Prostate gland (tissue), 2 donors: Measurements from ENCODE around the gene ZNF341. TPM values are rescaled to one million over a fixed set of nuclear protein-coding genes. Genes with fewer than 3 reads are reported as not detected.

Experiments used
- DNase-seq: peaks from one replicate; pipeline ENCODE4 v3.0.0-alpha.2; 2019; ENCODE audit warnings: low spot score
- H3K27ac ChIP-seq, 2 donors: fragments of 200-600 bp; sonication (generic); 2 replicates each; pipeline ENCODE4 v1.5.1; 2017 to 2019
- H3K27me3 ChIP-seq: fragments of 200-600 bp; sonication (generic); replicated peaks from 2 replicates; pipeline ENCODE4 v1.5.1; 2019; ENCODE audit not compliant: insufficient read depth
- H3K36me3 ChIP-seq, 2 donors: fragments of 200-600 bp; sonication (generic); 1 replicate in 1 of 2; 2 replicates in 1 of 2; pipeline versions ENCODE4 v1.5.1 to v1.8.1; 2017 to 2019
- H3K4me1 ChIP-seq: fragments of 200-600 bp; sonication (generic); replicated peaks from 2 replicates; pipeline ENCODE4 v1.5.1; 2019
- H3K4me3 ChIP-seq, 2 donors: fragments of 200-600 bp; sonication (generic); 2 replicates each; pipeline ENCODE4 v1.5.1; 2017 to 2019
- H3K9me3 ChIP-seq: fragments of 200-600 bp; sonication (generic); 2 replicates; pipeline ENCODE4 v1.5.1; 2017
- POLR2A ChIP-seq: fragments of 450-650 bp; IDR thresholded peaks from one replicate; pipeline ENCODE4 v1.6.1; 2016; ENCODE audit warnings: antibody characterized with exemption, mild to moderate bottlenecking
- POLR2AphosphoS5 ChIP-seq: sonication (generic); formaldehyde crosslinking; IDR thresholded peaks from one replicate; pipeline ENCODE4 v1.6.1; 2017; ENCODE audit warnings: antibody characterized with exemption
- WGBS: methylation state at CpG from one replicate; pipeline ENCODE4 v1.1.5; 2018; 5-methylcytosine and 5-hydroxymethylcytosine counted together
- intact Hi-C: fragments of 100-400 bp; cut with DNase I; formaldehyde crosslinking; loops from one replicate; pipeline ENCODE4 v1.14.2; 2022
- total RNA-seq, 2 donors: library from RNA; depleted of rRNA; stranded (reverse); fragments of >200 nt; gene quantifications; one replicate each; pipeline ENCODE4 v1.1.0, GENCODE V29; 2016
- TF ChIP-seq, protein P1 (sequence below), 4 experiments: fragments of 200-600 bp in 2 of 4; fragments of 450-650 bp in 2 of 4; sonication (generic) in 2 of 4; IDR thresholded peaks; 1 replicate in 3 of 4; 2 replicates in 1 of 4; pipeline ENCODE4 v1.5.1; 2016 to 2019; ENCODE audit warnings: antibody characterized with exemption in 4 of 4, mild to moderate bottlenecking in 2 of 4, moderate library complexity in 2 of 4

Gene ZNF341
- total RNA-seq, 2 donors from 2014 or later: 2.8 to 7.0 TPM

- 57% methylated on average over 8 of the region's 8 CpGs for WGBS
- Histone ChIP-seq H3K4me1 (peaks cover 10% of the 10 kb centered on the region), H3K36me3 (no peaks in the 10 kb centered on the region), H3K9me3 (no peaks in the 10 kb centered on the region), H3K4me3 (no peak overlapping the region), H3K27me3 (no peaks in the 10 kb centered on the region), H3K27ac (no peak overlapping the region)
- no peak for DNase-seq
- no peak for TF ChIP-seq POLR2AphosphoS5
- TF ChIP-seq POLR2A: no peak
- TF ChIP-seq, protein P1, sequence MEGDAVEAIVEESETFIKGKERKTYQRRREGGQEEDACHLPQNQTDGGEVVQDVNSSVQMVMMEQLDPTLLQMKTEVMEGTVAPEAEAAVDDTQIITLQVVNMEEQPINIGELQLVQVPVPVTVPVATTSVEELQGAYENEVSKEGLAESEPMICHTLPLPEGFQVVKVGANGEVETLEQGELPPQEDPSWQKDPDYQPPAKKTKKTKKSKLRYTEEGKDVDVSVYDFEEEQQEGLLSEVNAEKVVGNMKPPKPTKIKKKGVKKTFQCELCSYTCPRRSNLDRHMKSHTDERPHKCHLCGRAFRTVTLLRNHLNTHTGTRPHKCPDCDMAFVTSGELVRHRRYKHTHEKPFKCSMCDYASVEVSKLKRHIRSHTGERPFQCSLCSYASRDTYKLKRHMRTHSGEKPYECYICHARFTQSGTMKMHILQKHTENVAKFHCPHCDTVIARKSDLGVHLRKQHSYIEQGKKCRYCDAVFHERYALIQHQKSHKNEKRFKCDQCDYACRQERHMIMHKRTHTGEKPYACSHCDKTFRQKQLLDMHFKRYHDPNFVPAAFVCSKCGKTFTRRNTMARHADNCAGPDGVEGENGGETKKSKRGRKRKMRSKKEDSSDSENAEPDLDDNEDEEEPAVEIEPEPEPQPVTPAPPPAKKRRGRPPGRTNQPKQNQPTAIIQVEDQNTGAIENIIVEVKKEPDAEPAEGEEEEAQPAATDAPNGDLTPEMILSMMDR (IDR thresholded peaks at IDR 0.05): no peak
- intact Hi-C loops: no loop called here
Measured at GRCh38 chr20:33838035-33838864, 106.5 kb downstream of the ZNF341 start.

- H3K4me1 ChIP-seq: peaks cover 10% of the 10 kb centered on the region
- intact Hi-C loops: no loop called here
- WGBS: 62% methylated on average over 3 of the region's 3 CpGs
- TF ChIP-seq, protein P1 (IDR thresholded peaks at IDR 0.05): no peak
- TF ChIP-seq POLR2AphosphoS5 (no peak), POLR2A (no peak)
- H3K27ac ChIP-seq: no peak overlapping the region
- no peaks in the 10 kb centered on the region for H3K27me3 ChIP-seq
- no peaks in the 10 kb centered on the region for H3K9me3 ChIP-seq
- no peak for DNase-seq
- no peaks in the 10 kb centered on the region for H3K36me3 ChIP-seq
- no peak overlapping the region for H3K4me3 ChIP-seq
Measured at GRCh38 chr20:33839591-33839990, 107.8 kb downstream of the ZNF341 start.

DNA sequence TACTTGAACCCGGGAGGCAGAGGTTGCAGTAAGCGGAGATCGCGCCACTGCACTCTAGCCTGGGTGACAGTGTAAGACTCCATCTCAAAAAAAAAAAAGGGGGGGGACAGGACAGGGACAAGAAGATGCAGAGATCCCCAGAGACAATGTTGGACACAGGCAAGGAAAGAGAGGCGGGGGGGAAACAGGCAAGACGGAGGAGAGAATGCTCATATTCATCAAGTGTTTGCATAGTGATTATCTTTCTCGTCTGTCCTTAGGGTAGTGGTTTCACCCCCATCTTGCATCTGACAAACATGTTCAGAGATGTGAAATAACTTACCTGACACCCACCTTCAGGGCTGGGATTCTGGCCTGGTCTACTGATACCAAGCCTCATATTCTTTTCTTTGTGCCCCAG, 108.4 kb downstream of the ZNF341 start:
- Histone ChIP-seq H3K9me3 (no peaks in the 10 kb centered on the region), H3K4me3 (no peak overlapping the region), H3K27ac (no peak overlapping the region), H3K36me3 (no peaks in the 10 kb centered on the region), H3K4me1 (peaks cover 10% of the 10 kb centered on the region), H3K27me3 (no peaks in the 10 kb centered on the region)
- 88% methylated on average over 7 of the region's 7 CpGs for WGBS
- no peak for DNase-seq
- TF ChIP-seq, protein P1 (IDR thresholded peaks at IDR 0.05): no peak
- TF ChIP-seq POLR2A: no peak
- no peak for TF ChIP-seq POLR2AphosphoS5
- intact Hi-C loops: no loop called here

- no peak for DNase-seq
- 34% methylated on average over 4 of the region's 4 CpGs for WGBS
- no peak overlapping the region for H3K27ac ChIP-seq
- H3K36me3 ChIP-seq: no peaks in the 10 kb centered on the region
- H3K27me3 ChIP-seq: no peaks in the 10 kb centered on the region
- TF ChIP-seq, protein P1 (IDR thresholded peaks at IDR 0.05): no peak
- TF ChIP-seq POLR2A (no peak), POLR2AphosphoS5 (no peak)
- H3K4me3 ChIP-seq: no peak overlapping the region
- H3K9me3 ChIP-seq: no peaks in the 10 kb centered on the region
- H3K4me1 ChIP-seq: peaks cover 12% of the 10 kb centered on the region
- intact Hi-C loops: no loop called here
Measured at GRCh38 chr20:33840759-33841435, 109.1 kb downstream of the ZNF341 start.
